H9 (cell line): Measurements from ENCODE around the gene CAMTA1. TPM values are rescaled to one million over a fixed set of nuclear protein-coding genes. Genes with fewer than 3 reads are reported as not detected.

Experiments used
- DNase-seq: peaks from one replicate; pipeline ENCODE4 v3.0.0-alpha.2; 2017
- H2AFZ ChIP-seq: one replicate; pipeline ENCODE4 v1.6.1; 2013; ENCODE audit warnings: mild to moderate bottlenecking, low read length, control low read depth, moderate library complexity
- H2AK5ac ChIP-seq: 2 replicates; pipeline ENCODE4 v1.6.1; 2013; ENCODE audit warnings: low read length, control low read depth, mixed read lengths; ENCODE audit not compliant: insufficient read length
- H2BK120ac ChIP-seq: one replicate; pipeline ENCODE4 v1.6.1; 2013; ENCODE audit warnings: low read depth, mild to moderate bottlenecking, low read length, control low read depth, inconsistent platforms; ENCODE audit not compliant: poor library complexity, severe bottlenecking
- H2BK12ac ChIP-seq: 2 replicates; pipeline ENCODE4 v1.6.1; 2013; ENCODE audit warnings: low read length, control low read depth, mixed read lengths, low read depth; ENCODE audit not compliant: insufficient read length
- H2BK15ac ChIP-seq: 2 replicates; pipeline ENCODE4 v1.6.1; 2013; ENCODE audit warnings: low read depth, low read length, control low read depth
- H2BK20ac ChIP-seq: one replicate; pipeline ENCODE4 v1.6.1; 2013; ENCODE audit warnings: low read depth, mild to moderate bottlenecking, low read length, control low read depth, inconsistent platforms; ENCODE audit not compliant: poor library complexity, severe bottlenecking
- H2BK5ac ChIP-seq: 2 replicates; pipeline ENCODE4 v1.6.1; 2013; ENCODE audit warnings: low read length, control low read depth, mixed read lengths; ENCODE audit not compliant: insufficient read length
- H3K14ac ChIP-seq: 2 replicates; pipeline ENCODE4 v1.6.1; 2013; ENCODE audit warnings: low read length, control low read depth; ENCODE audit not compliant: insufficient read depth
- H3K18ac ChIP-seq: 2 replicates; pipeline ENCODE4 v1.6.1; 2013; ENCODE audit warnings: low read depth, mild to moderate bottlenecking, mixed read lengths, low read length, control low read depth; ENCODE audit not compliant: insufficient read length
- H3K23ac ChIP-seq: 2 replicates; pipeline ENCODE4 v1.6.1; 2013; ENCODE audit warnings: low read length, control low read depth, mixed read lengths, low read depth; ENCODE audit not compliant: insufficient read length
- H3K23me2 ChIP-seq: 2 replicates; pipeline ENCODE4 v1.6.1; 2013; ENCODE audit warnings: low read depth, mild to moderate bottlenecking, mixed read lengths, low read length, control low read depth; ENCODE audit not compliant: insufficient read length, poor library complexity, severe bottlenecking
- H3K27ac ChIP-seq: 2 replicates; pipeline ENCODE4 v1.5.1; 2013; ENCODE audit warnings: low read length, control low read depth, mixed read lengths, low read depth; ENCODE audit not compliant: insufficient read length
- H3K27me3 ChIP-seq: 2 replicates; pipeline ENCODE4 v1.6.1; 2013; ENCODE audit warnings: low read length, control low read depth, inconsistent platforms; ENCODE audit not compliant: insufficient read depth
- H3K4ac ChIP-seq: 2 replicates; pipeline ENCODE4 v1.6.1; 2013; ENCODE audit warnings: low read depth, mild to moderate bottlenecking, control low read depth, inconsistent platforms, low read length, moderate library complexity
- H3K4me1 ChIP-seq: 2 replicates; pipeline ENCODE4 v1.6.1; 2013; ENCODE audit warnings: low read length, control low read depth, inconsistent platforms; ENCODE audit not compliant: insufficient read depth
- H3K4me2 ChIP-seq: 2 replicates; pipeline ENCODE4 v1.6.1; 2013; ENCODE audit warnings: low read length, control low read depth, mixed read lengths; ENCODE audit not compliant: insufficient read length, insufficient read depth
- H3K56ac ChIP-seq: 2 replicates; pipeline ENCODE4 v1.6.1; 2013; ENCODE audit warnings: low read depth, mild to moderate bottlenecking, mixed read lengths, low read length, control low read depth; ENCODE audit not compliant: insufficient read length
- H3K79me1 ChIP-seq: 2 replicates; pipeline ENCODE4 v1.6.1; 2013; ENCODE audit warnings: low read depth, mild to moderate bottlenecking, moderate library complexity, low read length, control low read depth, inconsistent platforms; ENCODE audit not compliant: insufficient read depth, poor library complexity, severe bottlenecking
- H3K79me2 ChIP-seq: 2 replicates; pipeline ENCODE4 v1.6.1; 2013; ENCODE audit warnings: low read length, control low read depth, inconsistent platforms; ENCODE audit not compliant: insufficient read depth
- H3K9ac ChIP-seq: 2 replicates; pipeline ENCODE4 v1.6.1; 2013; ENCODE audit warnings: low read length, control low read depth, mixed read lengths; ENCODE audit not compliant: insufficient read length; ENCODE audit errors: extremely low read depth
- H3K9me3 ChIP-seq: one replicate; pipeline ENCODE4 v1.6.1; 2013; ENCODE audit warnings: low read depth, low read length, inconsistent platforms; ENCODE audit not compliant: control insufficient read depth
- H3T11ph ChIP-seq: one replicate; pipeline ENCODE4 v1.6.1; 2013; ENCODE audit warnings: mild to moderate bottlenecking, low read length, control low read depth, inconsistent platforms
- H4K20me1 ChIP-seq: one replicate; pipeline ENCODE4 v1.6.1; 2013; ENCODE audit not compliant: control insufficient read depth, insufficient read length, insufficient read depth
- H4K5ac ChIP-seq: 2 replicates; pipeline ENCODE4 v1.6.1; 2013; ENCODE audit warnings: low read depth, mild to moderate bottlenecking, mixed read lengths, low read length, control low read depth; ENCODE audit not compliant: insufficient read length
- H4K8ac ChIP-seq: replicated peaks from 2 replicates; pipeline ENCODE4 v1.6.1; 2013; ENCODE audit warnings: low read length, control low read depth, mixed read lengths, low read depth; ENCODE audit not compliant: insufficient read length
- H4K91ac ChIP-seq: 2 replicates; pipeline ENCODE4 v1.6.1; 2013; ENCODE audit warnings: low read depth, mild to moderate bottlenecking, moderate library complexity, mixed read lengths, low read length, control low read depth; ENCODE audit not compliant: insufficient read length
- H3K27ac Mint-ChIP-seq, 3 experiments: 2 replicates in 2 of 3; 3 replicates in 1 of 3; pipeline ENCODE4 v1.8.0; 2020 to 2021; ENCODE audit warnings: mixed read lengths in 3 of 3, mild to moderate bottlenecking in 1 of 3, moderate library complexity in 1 of 3
- H3K27me3 Mint-ChIP-seq: 2 replicates; pipeline ENCODE4 v1.8.0; 2021; ENCODE audit warnings: low read depth, mild to moderate bottlenecking, moderate library complexity, mixed read lengths
- H3K36me3 Mint-ChIP-seq, 3 experiments: 2 replicates in 2 of 3; 3 replicates in 1 of 3; pipeline ENCODE4 v1.8.0; 2020 to 2021; ENCODE audit warnings: low read depth in 3 of 3, mixed read lengths in 3 of 3; ENCODE audit not compliant: insufficient read depth in 1 of 3
- H3K4me1 Mint-ChIP-seq, 2 experiments: 2 replicates each; pipeline ENCODE4 v1.8.0; 2020; ENCODE audit warnings: mixed read lengths in 2 of 2
- H3K4me3 Mint-ChIP-seq, 2 experiments: 2 replicates in 1 of 2; 3 replicates in 1 of 2; pipeline ENCODE4 v1.8.0; 2020 to 2021; ENCODE audit warnings: mild to moderate bottlenecking in 2 of 2, mixed read lengths in 2 of 2, moderate library complexity in 1 of 2
- H3K9me3 Mint-ChIP-seq, 2 experiments: 2 replicates in 1 of 2; 3 replicates in 1 of 2; pipeline ENCODE4 v1.8.0; 2020; ENCODE audit warnings: mild to moderate bottlenecking in 2 of 2, mixed read lengths in 2 of 2, moderate library complexity in 1 of 2
- CTCF ChIP-seq: fragments of 200-600 bp; sonication (generic); conservative IDR thresholded peaks from 3 replicates; pipeline ENCODE4 v1.8.0; 2021; ENCODE audit warnings: antibody characterized with exemption, mild to moderate bottlenecking
- WGBS: extraction: QIAGEN DNeasy Blood & Tissue Kit; methylation state at CpG from one replicate; pipeline ENCODE4 v1.1.7; 2013; ENCODE audit warnings: missing lambda C conversion rate, low lambda C conversion rate, mixed read lengths; ENCODE audit not compliant: insufficient read length; ENCODE audit errors: extremely low coverage; 5-methylcytosine and 5-hydroxymethylcytosine counted together
- total RNA-seq: library from RNA; stranded (reverse); gene quantifications from 2 replicates; pipeline ENCODE4 v1.2.1, GENCODE V29; 2021

CAMTA1 gene
- total RNA-seq, 1 experiment from 2014 or later, result 115 TPM

- no CpG with 5 or more reads among the region's 12 CpGs for WGBS
- no peaks in the 10 kb centered on the region for H3K23me2 ChIP-seq
- no peak overlapping the region for H2BK15ac ChIP-seq
- H3K23ac ChIP-seq, result no peak overlapping the region
- Mint-ChIP-seq H3K27ac (peak overlapping the region in 1 of 3 experiments; percentile 62; a peak in 2 of 7 replicates), H3K36me3 (no peaks in the 10 kb centered on the region), H3K27me3 (no peaks in the 10 kb centered on the region; the same call in none of the 2 replicates), H3K9me3 (no peaks in the 10 kb centered on the region), H3K4me1 (peaks cover 21 to 24% of the 10 kb centered on the region in 2 experiments), H3K4me3 (no peak overlapping the region)
- no peak overlapping the region for H3K9ac ChIP-seq
- H2AFZ ChIP-seq, result no peak overlapping the region
- H4K5ac ChIP-seq, result no peak overlapping the region
- H4K20me1 ChIP-seq, result no peaks in the 10 kb centered on the region
- H2BK5ac ChIP-seq, result no peak overlapping the region
- no peak overlapping the region for H2AK5ac ChIP-seq
- H3K14ac ChIP-seq, result no peak overlapping the region
- H3T11ph ChIP-seq, result no peak overlapping the region
- H3K18ac ChIP-seq, result no peak overlapping the region
- H3K9me3 ChIP-seq, result no peaks in the 10 kb centered on the region
- H3K27me3 ChIP-seq, result no peaks in the 10 kb centered on the region
- H2BK20ac ChIP-seq, result no peak overlapping the region
- no peak for TF ChIP-seq CTCF
- no peak for DNase-seq
- H2BK12ac ChIP-seq, result no peak overlapping the region
- no peak overlapping the region for H4K91ac ChIP-seq
- no peak overlapping the region for H3K4me2 ChIP-seq
- H3K79me1 ChIP-seq, result no peaks in the 10 kb centered on the region
- no peak overlapping the region for H4K8ac ChIP-seq
- H3K27ac ChIP-seq, result no peak overlapping the region
- H3K4ac ChIP-seq, result no peak overlapping the region
- H3K56ac ChIP-seq, result no peak overlapping the region
- no peak overlapping the region for H2BK120ac ChIP-seq
- no peaks in the 10 kb centered on the region for H3K79me2 ChIP-seq
- peaks cover 4% of the 10 kb centered on the region; the same call in 1 of the 2 replicates for H3K4me1 ChIP-seq
Observed at GRCh38 chr1:7252411-7253117, 467.3 kb downstream of the CAMTA1 start.
